ENCODE results near the gene ST3GAL2. TPM values are rescaled to one million over a fixed set of nuclear protein-coding genes. Genes with fewer than 3 reads are reported as not detected.
"Not testable (repeated sequence)": the region's sequence is repeated elsewhere in the genome, so short reads cannot be mapped to it uniquely, and the experiment has no call there.

Gene ST3GAL2
- total RNA-seq, 1 donor from 2014 or later, result 46.7 TPM

GRCh38 chr16:70337814-70338213 is 101.1 kb downstream of the ST3GAL2 start:
- no peak for DNase-seq (ENCODE audit: low read depth)

GRCh38 chr16:70332728-70333127 is 106.2 kb downstream of the ST3GAL2 start:
- DNase-seq (ENCODE audit: low read depth), result not testable (repeated sequence)

- DNase-seq (ENCODE audit: low read depth), result no peak
Measured at GRCh38 chr16:70331588-70332358, 107.1 kb downstream of the ST3GAL2 start.

GRCh38 chr16:70331091-70331490 is 107.8 kb downstream of the ST3GAL2 start:
- DNase-seq (ENCODE audit: low read depth), result no peak

Other genes starting within 250 kb of the ST3GAL2 start
- 28.0 and 28.7 TPM in 2 replicates for gene EXOSC6, start 187.2 kb downstream of the ST3GAL2 start, total RNA-seq
- gene AARS1, start 149.6 kb downstream of the ST3GAL2 start, total RNA-seq, result 97.6 and 182 TPM in 2 replicates
- gene DDX19B, start 139.9 kb downstream of the ST3GAL2 start, total RNA-seq, result 24.5 and 28.4 TPM in 2 replicates
- 39.1 and 56.8 TPM in 2 replicates for gene DDX19A, start 92.2 kb downstream of the ST3GAL2 start, total RNA-seq
- 20.1 and 26.0 TPM in 2 replicates for gene FCSK, start 15.5 kb upstream of the ST3GAL2 start, total RNA-seq
- 71.1 and 82.1 TPM in 2 replicates for gene COG4, start 84.5 kb upstream of the ST3GAL2 start, total RNA-seq
- 79.2 and 136 TPM in 2 replicates for gene SF3B3, start 84.7 kb upstream of the ST3GAL2 start, total RNA-seq
- 0.60 and 0.69 TPM in 2 replicates for gene IL34, start 207.5 kb upstream of the ST3GAL2 start, total RNA-seq
- 9.7 and 33.2 TPM in 2 replicates for gene MTSS2, start 247.0 kb upstream of the ST3GAL2 start, total RNA-seq

Measured in renal cortical epithelial cell (primary cell).